A549 (cell line): ENCODE data around the gene FUT7. TPM values are rescaled to one million over a fixed set of nuclear protein-coding genes. Genes with fewer than 3 reads are reported as not detected.

Experiments
- ATAC-seq, 2 experiments: fragments of 200-7000 bp in 1 of 2; fragments of >200 bp in 1 of 2; cut with Nextera tagmentation in 1 of 2; cut with Tn5 transposase in 1 of 2; 3 replicates each; pipeline versions ENCODE4 v1.8.0 to v1.9.1; 2018 to 2020; ENCODE audit warnings: mild to moderate bottlenecking in 1 of 2, moderate library complexity in 1 of 2
- CTCF ChIA-PET: fragments of 300-600 bp; sonication (Branson Sonifier 250); formaldehyde crosslinking; extraction: SDS; loops from one replicate; lab custom pipeline; 2021; ENCODE audit warnings: antibody characterized with exemption, inconsistent platforms; lab: Yijun Ruan, JAX
- POLR2A ChIA-PET: fragments of 350-600 bp; formaldehyde crosslinking; extraction: SDS; loops from one replicate; lab custom pipeline; 2021; ENCODE audit warnings: antibody characterized with exemption, inconsistent platforms; lab: Yijun Ruan, JAX
- DNase-seq, 2 experiments: peaks; one replicate each; pipeline versions ENCODE4 v3.0.0 to v3.0.0-alpha.2; 2011 to 2016; ENCODE audit warnings: low read depth in 1 of 2, low spot score in 1 of 2
- FAIRE-seq: peaks from 2 replicates; lab custom pipeline; 2011; peaks lifted over from hg19 to GRCh38; lab: Jason Lieb, UNC
- H3K27ac ChIP-seq, 2 experiments: fragments of >200 bp; sonication (Bioruptor Twin); formaldehyde crosslinking; 3 replicates each; pipeline ENCODE4 v1.5.1; 2016 to 2017
- H3K4me1 ChIP-seq: fragments of >200 bp; sonication (Bioruptor Twin); formaldehyde crosslinking; 3 replicates; pipeline ENCODE4 v1.6.1; 2016
- H3K4me2 ChIP-seq: fragments of >200 bp; sonication (Bioruptor Twin); formaldehyde crosslinking; 3 replicates; pipeline ENCODE4 v1.6.1; 2016
- H3K4me3 ChIP-seq: fragments of >200 bp; sonication (Bioruptor Twin); formaldehyde crosslinking; 3 replicates; pipeline ENCODE4 v1.5.1; 2016
- H3K9me3 ChIP-seq: fragments of >200 bp; sonication (Bioruptor Twin); formaldehyde crosslinking; 3 replicates; pipeline ENCODE4 v1.6.1; 2016
- BHLHE40 ChIP-seq: IDR thresholded peaks from 2 replicates; pipeline ENCODE4 v1.6.1; 2012; ENCODE audit warnings: low read depth, low read length, inconsistent platforms
- CBX2 ChIP-seq: fragments of 200-600 bp; sonication (generic); IDR thresholded peaks from 2 replicates; pipeline ENCODE4 v1.6.1; 2016; ENCODE audit warnings: low read depth, mild to moderate bottlenecking, borderline replicate concordance
- CTCF ChIP-seq: fragments of >200 bp; sonication (Bioruptor Twin); formaldehyde crosslinking; IDR thresholded peaks from 3 replicates; pipeline ENCODE4 v1.5.1; 2016
- EHF ChIP-seq: fragments of 250-450 bp; sonication (Bioruptor Pico); IDR thresholded peaks from 2 replicates; pipeline ENCODE4 v1.5.0; 2020; ENCODE audit warnings: mild to moderate bottlenecking
- EP300 ChIP-seq, 2 experiments: fragments of >200 bp; sonication (Bioruptor Twin); formaldehyde crosslinking; IDR thresholded peaks; 2 replicates in 1 of 2; 3 replicates in 1 of 2; pipeline ENCODE4 v1.6.1; 2016 to 2017
- FOSB ChIP-seq: fragments of 250-450 bp; sonication (Bioruptor Pico); IDR thresholded peaks from 2 replicates; pipeline ENCODE4 v1.5.0; 2020; ENCODE audit warnings: mild to moderate bottlenecking, moderate library complexity
- FOSL2 ChIP-seq, 2 experiments: fragments of 450-650 bp in 1 of 2; fragments of >200 bp in 1 of 2; sonication (Bioruptor Twin) in 1 of 2; formaldehyde crosslinking; IDR thresholded peaks; 2 replicates each; pipeline versions ENCODE4 v1.5.0 to v1.6.1; 2016 to 2020; ENCODE audit warnings: mild to moderate bottlenecking in 1 of 2, moderate library complexity in 1 of 2
- FOXS1 ChIP-seq: fragments of 250-450 bp; sonication (Bioruptor Pico); IDR thresholded peaks from 2 replicates; pipeline ENCODE4 v1.5.0; 2020; ENCODE audit warnings: mild to moderate bottlenecking, moderate library complexity
- GATA3 ChIP-seq: IDR thresholded peaks from 2 replicates; pipeline ENCODE4 v1.6.1; 2012; ENCODE audit warnings: borderline replicate concordance
- HEYL ChIP-seq: fragments of 250-450 bp; sonication (Bioruptor Pico); IDR thresholded peaks from 2 replicates; pipeline ENCODE4 v1.8.0; 2021; ENCODE audit warnings: mild to moderate bottlenecking, moderate library complexity
- KDM1A ChIP-seq: fragments of 200-600 bp; sonication (generic); IDR thresholded peaks from 2 replicates; pipeline ENCODE4 v1.6.1; 2016; ENCODE audit warnings: low read depth, mild to moderate bottlenecking
- MAFK ChIP-seq: fragments of 450-650 bp; IDR thresholded peaks from 2 replicates; pipeline ENCODE4 v1.6.1; 2014; ENCODE audit not compliant: partially characterized antibody
- MAZ ChIP-seq: fragments of 150-350 bp; IDR thresholded peaks from 2 replicates; pipeline ENCODE4 v1.6.1; 2014; ENCODE audit warnings: antibody characterized with exemption, low read depth, low read length, borderline replicate concordance
- POLR2AphosphoS2 ChIP-seq: conservative IDR thresholded peaks from 2 replicates; pipeline ENCODE4 v1.6.1; 2012; ENCODE audit warnings: low read length, improper control_type of control experiment, inconsistent platforms
- RAD21 ChIP-seq, 2 experiments: fragments of >200 bp in 1 of 2; sonication (Bioruptor Twin) in 1 of 2; formaldehyde crosslinking in 1 of 2; IDR thresholded peaks in 1 of 2; conservative IDR thresholded peaks in 1 of 2; 2 replicates in 1 of 2; 3 replicates in 1 of 2; pipeline ENCODE4 v1.6.1; 2012 to 2018; ENCODE audit warnings: inconsistent platforms in 1 of 2
- RARB ChIP-seq: fragments of 250-450 bp; sonication (Bioruptor Pico); IDR thresholded peaks from 2 replicates; pipeline ENCODE4 v1.8.0; 2021; ENCODE audit warnings: mild to moderate bottlenecking, moderate library complexity
- TP53 ChIP-seq: fragments of 250-450 bp; sonication (Bioruptor Pico); IDR thresholded peaks from 2 replicates; pipeline ENCODE4 v1.5.0; 2021; ENCODE audit warnings: mild to moderate bottlenecking, moderate library complexity
- ZC3H11A ChIP-seq: fragments of 450-650 bp; IDR thresholded peaks from 2 replicates; pipeline ENCODE4 v1.6.1; 2014; ENCODE audit warnings: antibody characterized with exemption, mild to moderate bottlenecking
- WGBS: methylation state at CpG from one replicate; pipeline ENCODE4 v1.1.6; 2017; ENCODE audit errors: missing lambda C conversion rate; 5-methylcytosine and 5-hydroxymethylcytosine counted together
- polyA plus RNA-seq, 4 experiments: library from polyadenylated mRNA; depleted of rRNA in 3 of 4; stranded (reverse); fragments of >200 nt; fragmentation: RNase III in 1 of 4; extraction: RNeasy Plus Mini Kit Qiagen cat#74134 plus additional on column Dnase treatment in 1 of 4; gene quantifications; 2 replicates in 3 of 4; 3 replicates in 1 of 4; pipeline ENCODE4 v1.2.3, GENCODE V29; 2011 to 2017
- TF ChIP-seq, protein P1 (sequence below): IDR thresholded peaks from 2 replicates; pipeline ENCODE4 v1.6.1; 2012
- TF ChIP-seq, protein P2 (sequence below): IDR thresholded peaks from 2 replicates; pipeline ENCODE4 v1.6.1; 2012; ENCODE audit warnings: low read depth, borderline replicate concordance
- TF ChIP-seq, protein P3 (sequence below): fragments of 250-450 bp; sonication (Bioruptor Pico); IDR thresholded peaks from 2 replicates; pipeline ENCODE4 v1.5.0; 2020; ENCODE audit warnings: low read depth, mild to moderate bottlenecking, moderate library complexity

The FUT7 gene
- polyA plus RNA-seq, 2 of the 4 experiments (the other 2 are of a cell fraction), result not detected

- Histone ChIP-seq H3K27ac (no peak overlapping the region), H3K4me3 (no peak overlapping the region), H3K4me2 (no peak overlapping the region), H3K4me1 (peaks cover 15% of the 10 kb centered on the region), H3K9me3 (no peaks in the 10 kb centered on the region)
- 87% methylated on average over 23 of the region's 36 CpGs for WGBS
- no peak for ATAC-seq
- DNase-seq, result no peak
- CTCF ChIA-PET, result interaction anchor here (0.6 to 12.7 kb wide), 5 partner anchors 8 to 38 kb away, joined by 3 to 207 read pairs (median 28); partner anchors contain the start of genes ABCA2, FUT7 and SAPCD2
- POLR2A ChIA-PET, result no interaction called here
- TF ChIP-seq MAFK, result no peak
- no peak for FAIRE-seq
Measured at GRCh38 chr9:137042751-137043727, 11.2 kb upstream of the FUT7 start.

DNA sequence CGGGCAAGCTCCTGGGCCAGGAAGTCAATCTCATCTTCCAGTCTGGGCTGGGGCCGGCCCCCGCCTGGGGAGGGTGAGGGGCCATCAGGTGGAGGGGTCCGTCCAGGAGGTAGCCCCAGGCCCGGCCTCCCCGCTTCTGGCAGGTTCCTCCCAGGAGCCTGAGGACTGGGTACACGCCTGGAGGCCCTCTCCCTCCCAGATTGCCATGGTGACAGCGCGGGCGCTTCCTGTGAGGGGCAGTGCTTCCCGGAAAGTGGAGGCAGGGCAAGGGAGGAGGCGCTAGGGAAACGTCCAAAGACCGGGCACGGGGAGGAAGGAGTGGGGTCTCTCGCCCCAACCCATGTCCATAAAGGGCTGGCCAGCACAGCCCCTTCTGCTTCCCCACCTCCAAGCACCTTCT is 9.2 kb upstream of the FUT7 start:
- ATAC-seq (no peak), DNase-seq (no peak), FAIRE-seq (no peak)
- H3K27ac ChIP-seq, result no peak overlapping the region
- no peak overlapping the region for H3K4me3 ChIP-seq
- no peaks in the 10 kb centered on the region for H3K9me3 ChIP-seq
- CTCF ChIA-PET, result interaction anchor here (4.4 to 20.4 kb wide), 4 partner anchors 13 to 92 kb away, joined by 48 to 282 read pairs (median 188); partner anchors contain the start of genes ABCA2, C8G, FBXW5 and LCN12
- WGBS, result 60% methylated on average over 13 of the region's 16 CpGs
- POLR2A ChIA-PET, result no interaction called here
- H3K4me2 ChIP-seq, result no peak overlapping the region
- H3K4me1 ChIP-seq, result peaks cover 15% of the 10 kb centered on the region
- TF ChIP-seq KDM1A (no peak), CTCF (no peak), POLR2AphosphoS2 (no peak), EHF (no peak), MAFK (no peak), FOSL2 (IDR thresholded peaks at IDR 0.05) (no peak), FOSL2 (CRISPR knock-in tag; IDR thresholded peaks at IDR 0.05) (no peak), HEYL (CRISPR knock-in tag) (no peak), EP300 (IDR thresholded peaks at IDR 0.05) (no peak), BHLHE40 (no peak), ZC3H11A (no peak), RARB (CRISPR knock-in tag) (no peak), GATA3 (no peak), RAD21 (conservative IDR thresholded peaks at IDR 0.05 in 1 of 2, IDR thresholded peaks at IDR 0.05 in 1 of 2) (no peak), FOSB (no peak), CBX2 (no peak)
- TF ChIP-seq, protein P1, sequence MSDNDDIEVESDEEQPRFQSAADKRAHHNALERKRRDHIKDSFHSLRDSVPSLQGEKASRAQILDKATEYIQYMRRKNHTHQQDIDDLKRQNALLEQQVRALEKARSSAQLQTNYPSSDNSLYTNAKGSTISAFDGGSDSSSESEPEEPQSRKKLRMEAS, result no peak
- TF ChIP-seq, protein P2, sequence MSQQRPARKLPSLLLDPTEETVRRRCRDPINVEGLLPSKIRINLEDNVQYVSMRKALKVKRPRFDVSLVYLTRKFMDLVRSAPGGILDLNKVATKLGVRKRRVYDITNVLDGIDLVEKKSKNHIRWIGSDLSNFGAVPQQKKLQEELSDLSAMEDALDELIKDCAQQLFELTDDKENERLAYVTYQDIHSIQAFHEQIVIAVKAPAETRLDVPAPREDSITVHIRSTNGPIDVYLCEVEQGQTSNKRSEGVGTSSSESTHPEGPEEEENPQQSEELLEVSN, result no peak

DNA sequence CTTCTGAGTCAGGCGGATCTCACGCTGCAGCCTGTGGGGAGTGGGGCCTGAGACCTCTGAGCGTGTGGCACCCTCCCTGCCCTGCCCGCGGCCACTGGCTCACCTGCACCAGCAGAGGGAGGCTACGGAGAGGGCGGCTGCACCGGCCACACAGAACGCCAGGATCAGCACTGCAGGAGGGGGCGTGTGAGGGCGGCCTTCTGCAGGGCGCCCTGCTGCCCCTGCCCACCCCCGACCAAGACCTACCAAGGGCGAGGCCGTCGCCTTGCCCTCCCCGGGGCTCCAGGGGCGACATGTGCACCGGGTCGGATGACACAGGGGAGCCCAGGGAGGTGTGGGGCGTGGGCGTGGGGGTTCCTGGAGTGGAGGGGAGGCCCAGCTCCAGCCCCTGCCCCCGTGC is 8.7 kb upstream of the FUT7 start:
- Histone ChIP-seq H3K4me3 (no peak overlapping the region), H3K4me1 (peaks cover 16% of the 10 kb centered on the region), H3K27ac (no peak overlapping the region), H3K4me2 (no peak overlapping the region), H3K9me3 (no peaks in the 10 kb centered on the region)
- DNase-seq (no peak), FAIRE-seq (no peak), ATAC-seq (no peak; a peak in 1 of 6 replicates)
- POLR2A ChIA-PET, result no interaction called here
- WGBS, result 85% methylated on average over 14 of the region's 23 CpGs
- CTCF ChIA-PET, result interaction anchor here (8.2 to 20.4 kb wide), 3 partner anchors 17 to 92 kb away, joined by 169 to 282 read pairs (median 207); partner anchors contain the start of genes ABCA2, C8G, FBXW5 and LCN12
- TF ChIP-seq KDM1A (no peak), GATA3 (no peak), MAZ (no peak), TP53 (CRISPR knock-in tag) (no peak), FOXS1 (CRISPR knock-in tag) (no peak), FOSL2 (IDR thresholded peaks at IDR 0.05) (no peak), FOSL2 (CRISPR knock-in tag; IDR thresholded peaks at IDR 0.05) (no peak), RAD21 (conservative IDR thresholded peaks at IDR 0.05 in 1 of 2, IDR thresholded peaks at IDR 0.05 in 1 of 2) (no peak)
- TF ChIP-seq, protein P3, sequence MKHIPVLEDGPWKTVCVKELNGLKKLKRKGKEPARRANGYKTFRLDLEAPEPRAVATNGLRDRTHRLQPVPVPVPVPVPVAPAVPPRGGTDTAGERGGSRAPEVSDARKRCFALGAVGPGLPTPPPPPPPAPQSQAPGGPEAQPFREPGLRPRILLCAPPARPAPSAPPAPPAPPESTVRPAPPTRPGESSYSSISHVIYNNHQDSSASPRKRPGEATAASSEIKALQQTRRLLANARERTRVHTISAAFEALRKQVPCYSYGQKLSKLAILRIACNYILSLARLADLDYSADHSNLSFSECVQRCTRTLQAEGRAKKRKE (CRISPR knock-in tag), result no peak
- TF ChIP-seq, all 56 proteins: peak for 0
